CD14-positive monocyte (primary cell): ENCODE measurements around the gene MSH4. TPM values are rescaled to one million over a fixed set of nuclear protein-coding genes. Genes with fewer than 3 reads are reported as not detected.

Source experiments
- DNase-seq, 3 donors: peaks; one replicate each; pipeline ENCODE4 v3.0.0-alpha.2; 2011 to 2022
- H2AFZ ChIP-seq: 2 replicates; pipeline ENCODE4 v1.6.0; 2012; ENCODE audit warnings: mild to moderate bottlenecking, low read depth, low read length, inconsistent platforms; ENCODE audit not compliant: insufficient read depth, poor library complexity, severe bottlenecking
- H3K27ac ChIP-seq, 2 donors: 1 replicate in 1 of 2; 2 replicates in 1 of 2; pipeline ENCODE4 v1.5.1; 2012 to 2013; ENCODE audit warnings: low read length in 2 of 2, control low read depth in 1 of 2, inconsistent platforms in 1 of 2, low read depth in 1 of 2, mild to moderate bottlenecking in 1 of 2
- H3K27me3 ChIP-seq, 2 donors: one replicate each; pipeline versions ENCODE4 v1.6.0 to v1.6.1; 2011 to 2013; ENCODE audit warnings: low read length in 2 of 2; ENCODE audit not compliant: control insufficient read depth in 2 of 2, insufficient read depth in 2 of 2
- H3K36me3 ChIP-seq, 2 donors: replicated peaks in 1 of 2; 1 replicate in 1 of 2; 2 replicates in 1 of 2; pipeline versions ENCODE4 v1.5.1 to v1.6.1; 2012 to 2013; ENCODE audit warnings: low read length in 2 of 2, control low read depth in 1 of 2, inconsistent platforms in 1 of 2, mild to moderate bottlenecking in 1 of 2; ENCODE audit not compliant: insufficient read depth in 2 of 2, control insufficient read depth in 1 of 2
- H3K4me1 ChIP-seq, 2 donors: 1 replicate in 1 of 2; 2 replicates in 1 of 2; pipeline versions ENCODE4 v1.5.1 to v1.6.1; 2012 to 2013; ENCODE audit warnings: low read length in 2 of 2, control low read depth in 1 of 2, inconsistent platforms in 1 of 2, mild to moderate bottlenecking in 1 of 2, moderate library complexity in 1 of 2; ENCODE audit not compliant: insufficient read depth in 2 of 2, control insufficient read depth in 1 of 2
- H3K4me2 ChIP-seq: replicated peaks from 2 replicates; pipeline ENCODE3; 2012; ENCODE audit warnings: low read length, moderate library complexity, mild to moderate bottlenecking; ENCODE audit not compliant: poor library complexity, severe bottlenecking; ENCODE audit errors: extremely low read depth
- H3K4me3 ChIP-seq, 3 experiments: fragments of 200-600 bp in 1 of 3; sonication (generic) in 1 of 3; replicated peaks in 1 of 3; 1 replicate in 2 of 3; 2 replicates in 1 of 3; pipeline ENCODE4 v1.5.1; 2011 to 2013; ENCODE audit warnings: low read length in 3 of 3, mild to moderate bottlenecking in 3 of 3, control low read depth in 2 of 3, low read depth in 2 of 3, inconsistent platforms in 1 of 3, moderate library complexity in 1 of 3
- H3K79me2 ChIP-seq: 2 replicates; pipeline ENCODE4 v1.6.0; 2012; ENCODE audit warnings: mild to moderate bottlenecking, control low read depth, inconsistent platforms, low read length, moderate library complexity; ENCODE audit not compliant: insufficient read depth
- H3K9ac ChIP-seq: 2 replicates; pipeline ENCODE4 v1.6.0; 2017; ENCODE audit warnings: low read length, mild to moderate bottlenecking; ENCODE audit not compliant: insufficient read depth, poor library complexity, severe bottlenecking
- H3K9me3 ChIP-seq, 2 donors: replicated peaks in 1 of 2; 1 replicate in 1 of 2; 2 replicates in 1 of 2; pipeline versions ENCODE4 v1.5.1 to v1.6.1; 2012 to 2013; ENCODE audit warnings: low read length in 2 of 2, control low read depth in 1 of 2; ENCODE audit not compliant: control insufficient read depth in 1 of 2, insufficient read depth in 1 of 2
- H4K20me1 ChIP-seq: 2 replicates; pipeline ENCODE4 v1.6.0; 2012; ENCODE audit warnings: mild to moderate bottlenecking, low read length, control low read depth, moderate library complexity; ENCODE audit not compliant: insufficient read depth
- H3K27ac Mint-ChIP-seq, 7 donors: one replicate each; pipeline ENCODE4 v1.8.0; 2020; ENCODE audit warnings: mild to moderate bottlenecking in 7 of 7, mixed read lengths in 7 of 7, moderate library complexity in 6 of 7, inconsistent platforms in 2 of 7
- H3K27me3 Mint-ChIP-seq, 3 donors: one replicate each; pipeline ENCODE4 v1.8.0; 2021 to 2022; ENCODE audit warnings: low read depth in 3 of 3, mild to moderate bottlenecking in 3 of 3, mixed read lengths in 3 of 3, moderate library complexity in 3 of 3, inconsistent platforms in 1 of 3
- H3K36me3 Mint-ChIP-seq, 2 donors: one replicate each; pipeline ENCODE4 v1.8.0; 2020; ENCODE audit warnings: mixed read lengths in 2 of 2, inconsistent platforms in 1 of 2, mild to moderate bottlenecking in 1 of 2
- H3K4me1 Mint-ChIP-seq: one replicate; pipeline ENCODE4 v1.8.0; 2020; ENCODE audit warnings: mild to moderate bottlenecking, mixed read lengths
- H3K4me3 Mint-ChIP-seq, 2 donors: one replicate each; pipeline ENCODE4 v1.8.0; 2020; ENCODE audit warnings: mild to moderate bottlenecking in 2 of 2, mixed read lengths in 2 of 2, moderate library complexity in 1 of 2
- H3K9me3 Mint-ChIP-seq, 7 donors: one replicate each; pipeline ENCODE4 v1.8.0; 2020 to 2022; ENCODE audit warnings: mixed read lengths in 7 of 7, mild to moderate bottlenecking in 6 of 7, moderate library complexity in 6 of 7, inconsistent platforms in 2 of 7
- WGBS: methylation state at CpG from one replicate; pipeline ENCODE4 v1.1.5; 2013; ENCODE audit warnings: missing lambda C conversion rate; ENCODE audit not compliant: insufficient coverage; 5-methylcytosine and 5-hydroxymethylcytosine counted together
- intact Hi-C, 2 donors: fragments of 100-400 bp; cut with micrococcal nuclease; formaldehyde crosslinking; loops; one replicate each; pipeline versions ENCODE4 v1.15.0 to v1.15.1; 2023
- polyA plus RNA-seq, 3 donors: library from polyadenylated mRNA; depleted of rRNA in 1 of 3; unstranded in 2 of 3; stranded (reverse) in 1 of 3; fragments of 300-500 nt in 2 of 3; fragments of >200 nt in 1 of 3; fragmentation: Illumina TruSeq in 2 of 3; gene quantifications; 1 replicate in 2 of 3; 2 replicates in 1 of 3; pipeline ENCODE4 v1.2.3, GENCODE V29; 2012 to 2021
- TF ChIP-seq, protein P1 (sequence below): fragments of 200-600 bp; IDR thresholded peaks from one replicate; pipeline ENCODE4 v1.8.0; 2022; ENCODE audit warnings: antibody characterized with exemption, mild to moderate bottlenecking

Gene MSH4
- polyA plus RNA-seq, 3 donors: 0.07 TPM; not detected in 2

DNA sequence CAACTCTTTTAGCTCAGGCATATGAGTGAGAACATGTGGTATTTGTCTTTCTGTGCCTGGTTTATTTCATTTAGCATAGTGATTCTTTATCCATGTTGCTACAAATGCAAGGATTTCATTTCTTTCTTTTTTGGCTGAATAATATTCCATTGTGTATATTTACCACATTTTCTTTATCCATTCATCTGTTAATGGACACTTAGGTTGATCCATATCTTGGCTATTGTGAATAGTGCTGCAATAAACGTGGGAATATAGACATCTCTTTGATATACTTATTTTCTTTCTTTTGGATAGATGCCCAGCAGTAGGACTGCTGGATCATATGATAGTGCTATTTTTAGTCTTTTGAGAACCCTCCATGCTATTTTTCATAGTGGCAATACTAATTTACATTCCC is 104.7 kb downstream of the MSH4 start:
- Histone ChIP-seq H3K9me3 (no peaks in the 10 kb centered on the region), H2AFZ (no peak overlapping the region), H3K9ac (no peak overlapping the region), H3K36me3 (no peaks in the 10 kb centered on the region), H3K79me2 (no peaks in the 10 kb centered on the region), H3K27me3 (no peaks in the 10 kb centered on the region), H3K27ac (no peak overlapping the region), H3K4me3 (no peak overlapping the region), H3K4me2 (no peak overlapping the region), H3K4me1 (no peaks in the 10 kb centered on the region), H4K20me1 (no peaks in the 10 kb centered on the region)
- WGBS: no CpG with 5 or more reads among the region's 1 CpG
- intact Hi-C loops: no loop called here
- no peaks in the 10 kb centered on the region for H3K36me3 Mint-ChIP-seq
- no peak overlapping the region for H3K4me3 Mint-ChIP-seq
- peaks cover 1 to 2% (median 2%) of the 10 kb centered on the region in 3 donors for H3K27me3 Mint-ChIP-seq
- H3K27ac Mint-ChIP-seq: no peak overlapping the region
- H3K4me1 Mint-ChIP-seq: no peaks in the 10 kb centered on the region
- TF ChIP-seq, protein P1, sequence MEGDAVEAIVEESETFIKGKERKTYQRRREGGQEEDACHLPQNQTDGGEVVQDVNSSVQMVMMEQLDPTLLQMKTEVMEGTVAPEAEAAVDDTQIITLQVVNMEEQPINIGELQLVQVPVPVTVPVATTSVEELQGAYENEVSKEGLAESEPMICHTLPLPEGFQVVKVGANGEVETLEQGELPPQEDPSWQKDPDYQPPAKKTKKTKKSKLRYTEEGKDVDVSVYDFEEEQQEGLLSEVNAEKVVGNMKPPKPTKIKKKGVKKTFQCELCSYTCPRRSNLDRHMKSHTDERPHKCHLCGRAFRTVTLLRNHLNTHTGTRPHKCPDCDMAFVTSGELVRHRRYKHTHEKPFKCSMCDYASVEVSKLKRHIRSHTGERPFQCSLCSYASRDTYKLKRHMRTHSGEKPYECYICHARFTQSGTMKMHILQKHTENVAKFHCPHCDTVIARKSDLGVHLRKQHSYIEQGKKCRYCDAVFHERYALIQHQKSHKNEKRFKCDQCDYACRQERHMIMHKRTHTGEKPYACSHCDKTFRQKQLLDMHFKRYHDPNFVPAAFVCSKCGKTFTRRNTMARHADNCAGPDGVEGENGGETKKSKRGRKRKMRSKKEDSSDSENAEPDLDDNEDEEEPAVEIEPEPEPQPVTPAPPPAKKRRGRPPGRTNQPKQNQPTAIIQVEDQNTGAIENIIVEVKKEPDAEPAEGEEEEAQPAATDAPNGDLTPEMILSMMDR: no peak
- H3K9me3 Mint-ChIP-seq: peaks cover 0 to 1% (median 0%) of the 10 kb centered on the region in 7 donors
- DNase-seq: no peak

DNA sequence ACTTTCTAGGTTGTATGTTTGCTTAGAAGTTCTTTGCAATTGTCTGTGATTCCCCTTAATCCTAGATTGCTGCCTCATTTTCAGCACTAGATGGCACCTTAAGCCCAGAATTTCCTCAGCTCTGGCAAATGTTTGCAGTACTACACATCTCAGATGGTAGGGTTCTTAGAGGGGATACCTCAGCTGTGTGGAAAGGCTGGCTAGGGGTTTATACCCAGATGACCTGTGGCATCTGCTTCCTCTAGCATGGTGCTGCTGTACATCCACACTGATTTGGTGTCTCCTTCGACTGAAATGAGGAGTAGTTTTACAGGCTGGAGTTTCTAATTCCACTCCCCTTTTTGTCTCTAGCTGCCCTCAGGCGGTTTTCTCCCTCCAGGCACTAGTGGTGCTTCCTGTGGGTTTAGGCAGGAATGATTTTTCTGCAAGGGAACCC is 112.1 kb downstream of the MSH4 start:
- H3K27ac Mint-ChIP-seq: no peak overlapping the region
- Histone ChIP-seq H3K27me3 (no peaks in the 10 kb centered on the region), H3K79me2 (no peaks in the 10 kb centered on the region), H3K4me2 (no peak overlapping the region), H3K9ac (no peak overlapping the region), H4K20me1 (no peaks in the 10 kb centered on the region), H3K4me1 (no peaks in the 10 kb centered on the region), H3K36me3 (no peaks in the 10 kb centered on the region), H3K9me3 (peaks cover 0 to 2% of the 10 kb centered on the region in 2 donors), H3K27ac (no peak overlapping the region), H2AFZ (no peak overlapping the region), H3K4me3 (no peak overlapping the region)
- no peaks in the 10 kb centered on the region for H3K4me1 Mint-ChIP-seq
- H3K4me3 Mint-ChIP-seq: no peak overlapping the region
- peaks cover 0 to 4% (median 0%) of the 10 kb centered on the region in 3 donors for H3K27me3 Mint-ChIP-seq
- intact Hi-C loops: no loop called here
- no peak for DNase-seq
- 40% methylated on average over 1 of the region's 2 CpGs for WGBS
- H3K9me3 Mint-ChIP-seq: peaks cover 0 to 9% (median 4%) of the 10 kb centered on the region in 7 donors
- TF ChIP-seq, protein P1: no peak
- H3K36me3 Mint-ChIP-seq: no peaks in the 10 kb centered on the region
